ENCODE measurements around the gene ANKK1. TPM values are rescaled to one million over a fixed set of nuclear protein-coding genes. Genes with fewer than 3 reads are reported as not detected.

ANKK1 gene
- total RNA-seq, 6 donors from 2014 or later, result 0.14 to 4.4 (median 2.2) TPM

DNA sequence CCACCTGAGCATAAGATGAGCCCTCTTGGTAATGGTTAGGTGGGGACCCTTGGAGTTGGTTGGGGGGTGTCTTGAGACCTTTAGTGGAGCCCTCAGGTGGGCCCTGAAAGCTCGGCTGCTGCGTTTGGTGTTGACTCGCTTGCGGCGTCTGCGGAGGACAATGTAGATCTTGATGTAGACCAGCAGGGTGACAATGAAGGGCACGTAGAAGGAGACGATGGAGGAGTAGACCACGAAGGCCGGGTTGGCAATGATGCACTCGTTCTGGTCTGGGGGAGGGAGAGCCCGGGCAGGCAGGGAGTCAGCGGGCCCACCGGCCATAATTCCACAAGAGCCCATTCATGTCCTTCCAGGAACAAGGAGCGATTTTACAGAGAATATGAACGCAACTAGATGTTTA is 27.8 kb downstream of the ANKK1 start:
- Histone ChIP-seq H3K4me1 (no peaks in the 10 kb centered on the region), H3K36me3 (no peaks in the 10 kb centered on the region), H3K9me3 (no peaks in the 10 kb centered on the region), H3K4me3 (no peak overlapping the region), H3K27me3 (no peaks in the 10 kb centered on the region), H3K27ac (no peak overlapping the region)
- peak in 1 of 2 donors; percentile 49 for DNase-seq
- no peak for ATAC-seq (ENCODE audit: low FRiP score in 2 of 2)
- TF ChIP-seq EP300 (IDR thresholded peaks at IDR 0.05) (no peak), POLR2AphosphoS5 (IDR thresholded peaks at IDR 0.05) (no peak), POLR2A (IDR thresholded peaks at IDR 0.05) (no peak)
- TF ChIP-seq, protein P1, sequence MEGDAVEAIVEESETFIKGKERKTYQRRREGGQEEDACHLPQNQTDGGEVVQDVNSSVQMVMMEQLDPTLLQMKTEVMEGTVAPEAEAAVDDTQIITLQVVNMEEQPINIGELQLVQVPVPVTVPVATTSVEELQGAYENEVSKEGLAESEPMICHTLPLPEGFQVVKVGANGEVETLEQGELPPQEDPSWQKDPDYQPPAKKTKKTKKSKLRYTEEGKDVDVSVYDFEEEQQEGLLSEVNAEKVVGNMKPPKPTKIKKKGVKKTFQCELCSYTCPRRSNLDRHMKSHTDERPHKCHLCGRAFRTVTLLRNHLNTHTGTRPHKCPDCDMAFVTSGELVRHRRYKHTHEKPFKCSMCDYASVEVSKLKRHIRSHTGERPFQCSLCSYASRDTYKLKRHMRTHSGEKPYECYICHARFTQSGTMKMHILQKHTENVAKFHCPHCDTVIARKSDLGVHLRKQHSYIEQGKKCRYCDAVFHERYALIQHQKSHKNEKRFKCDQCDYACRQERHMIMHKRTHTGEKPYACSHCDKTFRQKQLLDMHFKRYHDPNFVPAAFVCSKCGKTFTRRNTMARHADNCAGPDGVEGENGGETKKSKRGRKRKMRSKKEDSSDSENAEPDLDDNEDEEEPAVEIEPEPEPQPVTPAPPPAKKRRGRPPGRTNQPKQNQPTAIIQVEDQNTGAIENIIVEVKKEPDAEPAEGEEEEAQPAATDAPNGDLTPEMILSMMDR (IDR thresholded peaks at IDR 0.05), result no peak
- 94 to 96% methylated on average over 15 to 16 of the region's 16 CpGs for WGBS, 2 donors

DNA sequence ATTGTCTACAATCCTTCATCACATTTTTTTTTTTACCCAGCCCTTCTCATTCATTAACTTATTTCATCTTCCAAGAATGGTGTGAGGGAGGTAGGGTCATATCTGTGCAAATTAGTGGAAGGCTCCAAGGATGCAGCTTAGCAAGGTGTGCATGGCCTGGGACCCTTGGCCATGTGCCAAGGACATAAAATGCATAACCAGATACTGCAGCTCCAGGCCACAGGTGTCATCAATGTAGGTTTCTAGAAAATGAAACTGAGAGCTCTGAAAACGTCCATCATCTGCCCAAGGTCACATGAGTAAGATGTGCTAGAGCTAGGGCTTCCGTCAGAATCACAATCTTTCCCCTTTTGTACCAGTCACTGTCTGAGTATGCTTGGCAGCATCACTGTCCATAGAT is 29.8 kb downstream of the ANKK1 start:
- 65 to 83% methylated on average over 2 of the region's 2 CpGs for WGBS, 2 donors
- no peak for TF ChIP-seq EP300 (IDR thresholded peaks at IDR 0.05)
- TF ChIP-seq, protein P1 (IDR thresholded peaks at IDR 0.05), result no peak
- no peak for TF ChIP-seq POLR2AphosphoS5 (IDR thresholded peaks at IDR 0.05)
- TF ChIP-seq POLR2A (IDR thresholded peaks at IDR 0.05), result no peak
- Histone ChIP-seq H3K36me3 (no peaks in the 10 kb centered on the region), H3K27me3 (no peaks in the 10 kb centered on the region), H3K9me3 (no peaks in the 10 kb centered on the region), H3K4me1 (no peaks in the 10 kb centered on the region), H3K4me3 (no peak overlapping the region), H3K27ac (no peak overlapping the region)
- DNase-seq (no peak), ATAC-seq (ENCODE audit: low FRiP score in 2 of 2) (no peak)

DNA sequence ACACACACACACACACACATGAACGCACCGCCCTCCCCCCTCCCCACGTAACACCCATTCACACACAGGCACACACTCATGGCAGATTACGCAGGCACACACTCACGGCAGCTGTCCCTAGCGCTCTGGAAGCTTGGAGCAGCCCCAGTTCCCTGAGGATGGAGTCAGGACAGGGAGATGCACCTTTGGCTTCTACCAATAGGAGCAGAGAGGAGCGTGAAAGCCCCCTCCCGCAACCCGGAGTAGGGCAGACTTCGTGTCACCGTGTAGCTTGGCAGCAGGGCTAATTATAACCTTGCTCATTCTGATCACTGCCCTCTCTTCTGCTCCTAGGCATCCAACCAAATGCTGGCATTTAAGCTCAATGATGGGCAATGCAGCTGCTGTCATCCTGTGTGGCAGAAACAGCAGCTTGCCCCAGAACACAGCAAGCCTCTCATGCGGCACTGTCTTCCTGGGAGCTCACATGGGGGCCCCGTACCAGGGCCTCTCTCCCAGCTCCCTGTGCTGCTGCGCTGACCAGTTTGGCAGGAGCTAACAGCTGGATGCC is 31.9 kb downstream of the ANKK1 start:
- Histone ChIP-seq H3K27ac (no peak overlapping the region), H3K27me3 (no peaks in the 10 kb centered on the region), H3K9me3 (no peaks in the 10 kb centered on the region), H3K4me3 (no peak overlapping the region), H3K36me3 (no peaks in the 10 kb centered on the region), H3K4me1 (no peaks in the 10 kb centered on the region)
- ATAC-seq (ENCODE audit: low FRiP score in 2 of 2), result no peak
- TF ChIP-seq POLR2AphosphoS5 (IDR thresholded peaks at IDR 0.05), result no peak
- TF ChIP-seq, protein P1 (IDR thresholded peaks at IDR 0.05), result no peak
- TF ChIP-seq POLR2A (IDR thresholded peaks at IDR 0.05), result no peak
- TF ChIP-seq EP300 (IDR thresholded peaks at IDR 0.05), result no peak
- DNase-seq, result no peak
- 71 to 84% methylated on average over 8 to 13 of the region's 14 CpGs for WGBS, 2 donors

DNA sequence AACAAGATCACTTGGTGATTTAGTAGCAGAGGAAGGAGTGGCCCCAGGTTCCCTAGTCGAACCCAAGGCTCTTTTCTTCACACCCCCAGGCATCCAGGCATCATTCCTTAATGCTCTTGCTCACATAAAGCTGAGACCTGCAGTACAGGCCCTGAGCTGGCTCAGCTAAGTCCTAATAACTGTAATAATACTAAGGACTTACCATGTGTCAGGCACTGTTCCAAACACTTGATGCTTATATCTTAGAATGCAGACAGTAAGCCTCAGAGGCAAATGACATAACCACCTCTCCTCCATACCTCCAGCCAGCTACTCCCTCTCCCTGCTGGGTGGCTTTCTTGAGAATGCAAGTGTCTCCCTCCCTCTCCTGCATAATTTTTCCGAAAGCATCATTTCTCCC is 33.2 kb downstream of the ANKK1 start:
- no peak overlapping the region for H3K27ac ChIP-seq
- H3K9me3 ChIP-seq, result no peaks in the 10 kb centered on the region
- TF ChIP-seq POLR2A (IDR thresholded peaks at IDR 0.05) (no peak), EP300 (IDR thresholded peaks at IDR 0.05) (no peak), POLR2AphosphoS5 (IDR thresholded peaks at IDR 0.05) (no peak)
- TF ChIP-seq, protein P1 (IDR thresholded peaks at IDR 0.05), result no peak
- H3K36me3 ChIP-seq, result no peaks in the 10 kb centered on the region
- no peak overlapping the region for H3K4me3 ChIP-seq
- WGBS, 2 donors, result 42 to 60% methylated on average over 2 of the region's 2 CpGs
- no peak for ATAC-seq (ENCODE audit: low FRiP score in 2 of 2)
- no peaks in the 10 kb centered on the region for H3K27me3 ChIP-seq
- no peak for DNase-seq
- H3K4me1 ChIP-seq, result no peaks in the 10 kb centered on the region

DNA sequence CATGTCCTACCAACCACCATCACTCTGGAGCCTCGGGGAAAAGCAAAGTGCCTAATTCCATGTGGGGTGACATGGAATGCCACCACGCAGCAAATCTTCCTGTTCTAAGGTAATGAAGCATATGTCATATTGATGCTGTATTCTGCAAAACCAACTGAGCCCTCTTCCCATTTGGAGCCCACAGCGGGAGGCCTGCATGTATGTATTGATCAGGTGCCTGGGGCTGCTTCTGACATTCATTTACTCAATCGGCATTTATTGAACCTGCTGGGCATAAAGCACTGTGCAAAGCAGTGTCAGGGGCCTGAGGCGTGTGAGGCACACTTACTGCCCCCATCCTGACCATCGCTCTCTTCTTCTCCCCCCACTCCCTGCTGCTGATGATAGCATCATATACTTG is 39.1 kb downstream of the ANKK1 start:
- WGBS, 2 donors, result 92 to 95% methylated on average over 6 of the region's 6 CpGs
- H3K9me3 ChIP-seq, result no peaks in the 10 kb centered on the region
- no peaks in the 10 kb centered on the region for H3K4me1 ChIP-seq
- no peak overlapping the region for H3K27ac ChIP-seq
- DNase-seq (no peak), ATAC-seq (ENCODE audit: low FRiP score in 2 of 2) (no peak)
- H3K36me3 ChIP-seq, result no peaks in the 10 kb centered on the region
- no peak overlapping the region for H3K4me3 ChIP-seq
- no peaks in the 10 kb centered on the region for H3K27me3 ChIP-seq
- no peak for TF ChIP-seq POLR2A (IDR thresholded peaks at IDR 0.05)
- TF ChIP-seq POLR2AphosphoS5 (IDR thresholded peaks at IDR 0.05), result no peak
- no peak for TF ChIP-seq EP300 (IDR thresholded peaks at IDR 0.05)
- TF ChIP-seq, protein P1 (IDR thresholded peaks at IDR 0.05), result no peak
